K562 (cell line): ENCODE results near the gene NAIF1. TPM values are rescaled to one million over a fixed set of nuclear protein-coding genes. Genes with fewer than 3 reads are reported as not detected.

Source experiments
- ATAC-seq: fragments of 200-7000 bp; cut with Tn5 transposase; 3 replicates; pipeline ENCODE4 v1.9.1; 2020; ENCODE audit warnings: moderate library complexity
- BruUV-seq: library from RNA; stranded (reverse); fragments of 400-500 nt; replicated peaks from 2 replicates; lab custom pipeline; 2021; lab: Mats Ljungman, UMichigan
- CTCF ChIA-PET: fragments of 300-600 bp; formaldehyde crosslinking; extraction: SDS; loops from one replicate; lab custom pipeline; 2021; ENCODE audit warnings: low intra/inter-chr PET ratio; lab: Yijun Ruan, JAX
- POLR2A ChIA-PET: fragments of 300-600, 350-650 bp; sonication (Branson Sonifier 250); formaldehyde crosslinking; extraction: SDS; loops from one replicate; lab custom pipeline; 2021; ENCODE audit warnings: antibody characterized with exemption, inconsistent platforms; lab: Yijun Ruan, JAX
- DNase-seq, 4 experiments: peaks; one replicate each; pipeline versions ENCODE4 v3.0.0 to v3.0.0-alpha.2; 2011 to 2018; ENCODE audit warnings: low spot score in 3 of 4, mixed read lengths in 3 of 4; ENCODE audit errors: extremely low read depth in 1 of 4
- FAIRE-seq: peaks from 2 replicates; lab custom pipeline; 2011; peaks lifted over from hg19 to GRCh38; lab: Jason Lieb, UNC
- H2AFZ ChIP-seq: 2 replicates; pipeline ENCODE4 v1.6.0; 2011; ENCODE audit warnings: low read depth, low read length, control low read depth, inconsistent platforms
- H3K27ac ChIP-seq: fragments of 200-600 bp; 3 replicates; pipeline ENCODE4 v1.8.0; 2011; ENCODE audit warnings: low read depth, mild to moderate bottlenecking, control low read depth, inconsistent platforms, low read length, moderate library complexity, mixed read lengths; ENCODE audit errors: extremely low read depth
- H3K27me3 ChIP-seq, 2 experiments: fragments of 300-600 bp in 1 of 2; 2 replicates in 1 of 2; 3 replicates in 1 of 2; pipeline versions ENCODE4 v1.6.0 to v1.8.0; 2011; ENCODE audit warnings: inconsistent platforms in 2 of 2, low read length in 2 of 2, mild to moderate bottlenecking in 1 of 2, mixed read lengths in 1 of 2, moderate library complexity in 1 of 2; ENCODE audit not compliant: control insufficient read depth in 2 of 2, insufficient read depth in 2 of 2
- H3K36me3 ChIP-seq: fragments of 300-600 bp; 3 replicates; pipeline ENCODE4 v1.8.0; 2011; ENCODE audit warnings: mild to moderate bottlenecking, low read length, inconsistent platforms; ENCODE audit not compliant: control insufficient read depth, insufficient read depth
- H3K4me1 ChIP-seq, 2 experiments: fragments of 200-600 bp in 1 of 2; replicated peaks in 1 of 2; 2 replicates in 1 of 2; 3 replicates in 1 of 2; pipeline versions ENCODE4 v1.5.1 to v1.8.0; 2011; ENCODE audit warnings: inconsistent platforms in 2 of 2, low read length in 2 of 2, mild to moderate bottlenecking in 1 of 2, mixed read lengths in 1 of 2, moderate library complexity in 1 of 2; ENCODE audit not compliant: control insufficient read depth in 2 of 2, insufficient read depth in 2 of 2
- H3K4me2 ChIP-seq: 2 replicates; pipeline ENCODE4 v1.6.1; 2011; ENCODE audit warnings: low read length, control low read depth, inconsistent platforms, mixed read lengths; ENCODE audit not compliant: insufficient read depth
- H3K4me3 ChIP-seq: fragments of 200-600 bp; sonication (generic), shearing (Covaris generic); 2 replicates; pipeline ENCODE4 v1.5.1; 2016; ENCODE audit warnings: control low read depth, inconsistent platforms
- H3K79me2 ChIP-seq: fragments of 200-600 bp; 3 replicates; pipeline ENCODE4 v1.8.0; 2011; ENCODE audit warnings: low read length, inconsistent platforms; ENCODE audit not compliant: control insufficient read depth, insufficient read depth
- H3K9ac ChIP-seq, 2 experiments: 2 replicates each; pipeline versions ENCODE4 v1.6.0 to v1.6.1; 2011; ENCODE audit warnings: low read depth in 2 of 2, low read length in 2 of 2, control low read depth in 1 of 2, inconsistent platforms in 1 of 2, mild to moderate bottlenecking in 1 of 2, mixed read lengths in 1 of 2; ENCODE audit not compliant: insufficient read depth in 1 of 2
- H3K9me1 ChIP-seq: one replicate; pipeline ENCODE4 v1.6.0; 2011; ENCODE audit warnings: inconsistent platforms, mild to moderate bottlenecking, low read length, moderate library complexity; ENCODE audit not compliant: control insufficient read depth, insufficient read depth
- H3K9me3 ChIP-seq: replicated peaks from 2 replicates; pipeline ENCODE4 v1.5.1; 2011; ENCODE audit warnings: low read depth, low read length, inconsistent platforms; ENCODE audit not compliant: control insufficient read depth, insufficient read depth
- H4K20me1 ChIP-seq: replicated peaks from 2 replicates; pipeline ENCODE4 v1.6.1; 2011; ENCODE audit warnings: low read length, inconsistent platforms, mixed read lengths; ENCODE audit not compliant: control insufficient read depth, insufficient read depth
- EWSR1 ChIP-seq: fragments of 450-650 bp; IDR thresholded peaks from 2 replicates; pipeline ENCODE4 v1.6.1; 2018; ENCODE audit warnings: borderline replicate concordance, mild to moderate bottlenecking, low read depth, moderate library complexity; ENCODE audit not compliant: partially characterized antibody
- HSF4 ChIP-seq: fragments of 250-450 bp; sonication (Bioruptor Pico); IDR thresholded peaks from 2 replicates; pipeline ENCODE4 v2.1.2; 2022; ENCODE audit warnings: mild to moderate bottlenecking, moderate library complexity, borderline replicate concordance
- KDM5B ChIP-seq: fragments of 200-600 bp; sonication (generic); IDR thresholded peaks from 2 replicates; pipeline ENCODE4 v1.6.1; 2012; ENCODE audit warnings: low read depth, mild to moderate bottlenecking, moderate library complexity, low read length, control low read depth, inconsistent platforms; ENCODE audit not compliant: insufficient replicate concordance
- SAFB ChIP-seq: fragments of 200-400 bp; formaldehyde crosslinking; IDR thresholded peaks from 2 replicates; pipeline ENCODE4 v1.6.1; 2017; ENCODE audit warnings: low read depth, low read length, borderline replicate concordance
- SP2 ChIP-seq: IDR thresholded peaks from 2 replicates; pipeline ENCODE4 v1.6.1; 2011; ENCODE audit warnings: mild to moderate bottlenecking, low read depth, low read length, moderate library complexity; ENCODE audit not compliant: poor library complexity, severe bottlenecking; ENCODE audit errors: extremely low read depth
- TCF3 ChIP-seq: sonication (generic); formaldehyde crosslinking; IDR thresholded peaks from 2 replicates; pipeline ENCODE4 v1.4.0; 2020; ENCODE audit warnings: mild to moderate bottlenecking, missing genetic modification reagents
- TEAD4 ChIP-seq, 2 experiments: sonication (generic) in 1 of 2; formaldehyde crosslinking in 1 of 2; IDR thresholded peaks; 2 replicates each; pipeline versions ENCODE4 v1.6.1 to v1.8.0; 2012 to 2022; ENCODE audit warnings: borderline replicate concordance in 1 of 2, inconsistent platforms in 1 of 2, low read length in 1 of 2, mild to moderate bottlenecking in 1 of 2, missing genetic modification reagents in 1 of 2
- ZC3H8 ChIP-seq: fragments of 450-650 bp; IDR thresholded peaks from 2 replicates; pipeline ENCODE4 v1.6.1; 2017
- ZNF134 ChIP-seq: fragments of 250-450 bp; sonication (Bioruptor Pico); conservative IDR thresholded peaks from 2 replicates; pipeline ENCODE4 v1.4.0; 2020
- WGBS: fragments of 100-300 bp; shearing (Covaris generic); methylation state at CpG from one replicate; pipeline ENCODE4 v1.1.6; 2016; ENCODE audit warnings: low coverage, mixed read lengths; ENCODE audit not compliant: insufficient coverage; ENCODE audit errors: missing lambda C conversion rate; 5-methylcytosine and 5-hydroxymethylcytosine counted together
- in situ Hi-C: fragments of 300-500 bp; cut with MboI; formaldehyde crosslinking; loops from 4 replicates; pipeline ENCODE4 v1.15.0; 2018; ENCODE audit warnings: inconsistent platforms, mixed read lengths
- intact Hi-C: fragments of 100-400 bp; cut with micrococcal nuclease; formaldehyde crosslinking; loops from 2 replicates; pipeline ENCODE4 v1.14.2; 2022
- polyA plus RNA-seq, 8 experiments: library from polyadenylated mRNA; depleted of rRNA in 4 of 8; stranded (reverse) in 5 of 8; unstranded in 3 of 8; fragments of >200 nt; fragmentation: Nextera tagmentation in 2 of 8; fragmentation: Illumina TruSeq in 1 of 8; extraction: Ambion mirVana in 2 of 8; extraction: Trizol in 1 of 8; gene quantifications; 2 replicates each; pipeline versions ENCODE4 v1.2.1 to v1.2.3, GENCODE V29; 2011 to 2014; ENCODE audit warnings: inconsistent platforms in 1 of 8, missing spikeins in 1 of 8
- total RNA-seq, 7 experiments: library from RNA; depleted of rRNA in 6 of 7; stranded (reverse); fragments of >200 nt in 6 of 7; fragmentation: Illumina TruSeq in 2 of 7; extraction: Trizol in 2 of 7; gene quantifications; 2 replicates each; pipeline versions ENCODE4 v1.2.1 to v1.2.3, GENCODE V29; 2011 to 2021; ENCODE audit warnings: low replicate concordance in 1 of 7
- TF ChIP-seq, protein P1 (sequence below): fragments of 200-800 bp; sonication (Bioruptor generic); IDR thresholded peaks from 2 replicates; pipeline ENCODE4 v1.6.1; 2017; ENCODE audit warnings: missing genetic modification characterization, missing compliant biosample characterization

NAIF1 gene
- total and polyA plus RNA-seq, 9 of the 15 experiments (the other 6 are each of a cell fraction or from before 2014, with no cell fraction given), result 4.8 to 26.6 (median 17.2) TPM

DNA sequence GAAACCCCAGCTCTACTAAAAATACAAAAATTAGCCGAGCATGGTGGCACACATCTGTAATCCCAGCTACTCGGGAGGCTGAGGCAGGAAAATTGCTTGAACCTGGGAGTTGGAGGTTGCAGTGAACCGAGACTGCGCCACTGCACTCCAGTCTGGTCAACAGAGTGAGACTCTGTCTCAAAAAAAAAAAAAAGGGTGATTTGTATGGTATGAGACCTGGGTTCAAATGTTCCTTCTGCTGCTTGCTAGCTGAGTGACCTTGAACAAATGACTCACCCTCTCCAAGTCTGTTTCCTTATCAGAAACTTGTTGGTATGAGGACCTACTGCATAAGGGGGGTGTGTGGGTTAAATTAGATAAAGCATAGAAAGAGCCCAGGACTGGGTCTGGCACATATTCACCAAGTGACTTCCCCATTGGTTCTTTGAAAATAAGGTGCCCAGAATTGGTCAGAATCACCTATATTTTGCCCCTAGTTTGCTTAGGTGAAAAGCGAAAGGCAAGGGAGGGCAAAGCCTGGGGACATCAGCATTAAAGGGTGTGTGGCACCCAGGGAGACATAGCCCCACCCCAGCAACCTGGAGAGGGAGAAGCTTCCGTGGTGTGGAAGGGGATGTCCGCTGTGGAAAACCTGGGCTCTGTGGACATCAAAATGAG is 10.9 kb upstream of the NAIF1 start (continued):
- TF ChIP-seq KDM5B (no peak), ZNF134 (CRISPR knock-in tag) (0 out of 2 replicates have a peak, but pooled peaks have one; percentile 38), HSF4 (no peak), SP2 (no peak)
- TF ChIP-seq, protein P1, sequence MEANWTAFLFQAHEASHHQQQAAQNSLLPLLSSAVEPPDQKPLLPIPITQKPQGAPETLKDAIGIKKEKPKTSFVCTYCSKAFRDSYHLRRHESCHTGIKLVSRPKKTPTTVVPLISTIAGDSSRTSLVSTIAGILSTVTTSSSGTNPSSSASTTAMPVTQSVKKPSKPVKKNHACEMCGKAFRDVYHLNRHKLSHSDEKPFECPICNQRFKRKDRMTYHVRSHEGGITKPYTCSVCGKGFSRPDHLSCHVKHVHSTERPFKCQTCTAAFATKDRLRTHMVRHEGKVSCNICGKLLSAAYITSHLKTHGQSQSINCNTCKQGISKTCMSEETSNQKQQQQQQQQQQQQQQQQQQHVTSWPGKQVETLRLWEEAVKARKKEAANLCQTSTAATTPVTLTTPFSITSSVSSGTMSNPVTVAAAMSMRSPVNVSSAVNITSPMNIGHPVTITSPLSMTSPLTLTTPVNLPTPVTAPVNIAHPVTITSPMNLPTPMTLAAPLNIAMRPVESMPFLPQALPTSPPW (CRISPR knock-in tag), result peak; percentile 88

DNA sequence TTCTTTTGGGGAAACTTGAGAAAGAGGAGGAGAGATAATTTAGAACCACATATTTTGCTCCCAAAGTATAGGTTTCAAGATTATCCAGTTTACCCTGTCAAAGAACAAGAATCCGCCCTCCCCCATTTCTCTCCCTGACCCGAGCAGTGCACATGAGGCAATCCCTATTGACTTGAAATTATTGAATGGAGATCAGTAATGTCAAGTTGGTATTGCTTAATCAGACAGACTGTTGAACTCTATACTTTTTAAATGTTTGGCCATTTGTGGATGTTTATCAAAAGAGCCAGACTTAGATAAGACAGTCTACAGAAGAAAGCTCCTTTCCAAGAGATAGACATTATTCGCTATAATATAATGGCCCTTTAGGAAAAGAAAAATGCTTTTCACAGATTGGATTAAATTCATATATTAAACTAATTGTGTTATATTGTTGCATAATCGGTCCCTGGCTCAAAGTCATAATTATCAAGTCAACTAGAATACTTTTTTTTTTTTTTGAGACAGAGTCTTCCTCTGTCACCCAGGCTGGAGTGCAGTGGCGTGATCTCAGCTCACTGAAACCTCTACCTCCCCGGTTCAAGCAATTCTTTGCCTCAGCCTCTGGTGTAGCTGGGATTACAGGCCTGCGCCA is 6.2 kb upstream of the NAIF1 start:
- no TSS peak for BruUV-seq
- no peaks in the 10 kb centered on the region for H3K27me3 ChIP-seq
- 47% methylated on average over 7 of the region's 7 CpGs for WGBS
- peaks cover 11% of the 10 kb centered on the region; the same call in 1 of the 2 replicates for H4K20me1 ChIP-seq
- DNase-seq (no peak), ATAC-seq (no peak), FAIRE-seq (no peak)
- peak overlapping the region; percentile 60 for H3K4me2 ChIP-seq
- peak overlapping the region; percentile 59; the same call in 2 of the 3 replicates for H3K27ac ChIP-seq
- peak overlapping the region in 1 of 2 experiments; percentile 34; a peak in 1 of 4 replicates for H3K9ac ChIP-seq
- intact Hi-C loops (no loop called here), in situ Hi-C loops (no loop called here)
- H3K9me1 ChIP-seq, result no peaks in the 10 kb centered on the region
- H3K4me3 ChIP-seq, result no peak overlapping the region
- ChIA-PET POLR2A (interaction anchor here (0.6 to 2.5 kb wide), 6 partner anchors 8 to 100 kb away, joined by 3 to 8 read pairs (median 4); no protein-coding TSS in a partner anchor), CTCF (no interaction called here)
- no peaks in the 10 kb centered on the region for H3K9me3 ChIP-seq
- H3K36me3 ChIP-seq, result peaks cover 37% of the 10 kb centered on the region; the same call in 2 of the 3 replicates
- no peak overlapping the region for H2AFZ ChIP-seq
- peaks cover 32 to 37% of the 10 kb centered on the region in 2 experiments for H3K4me1 ChIP-seq
- H3K79me2 ChIP-seq, result peaks cover 94% of the 10 kb centered on the region
- TF ChIP-seq TEAD4 (IDR thresholded peaks at IDR 0.05; ENCODE audit: low read length) (0 out of 2 replicates have a peak, but pooled peaks have one; percentile 6), TEAD4 (CRISPR knock-in tag; IDR thresholded peaks at IDR 0.05; ENCODE audit: borderline replicate concordance) (no peak), SAFB (no peak), EWSR1 (no peak), ZC3H8 (no peak), TCF3 (CRISPR knock-in tag) (0 out of 2 replicates have a peak, but pooled peaks have one; percentile 5)
